ENCODE results near the gene IGF2BP2.

IGF2BP2 gene

GRCh38 chr3:185657691-185658503 is 166.9 kb downstream of the IGF2BP2 start:
- TF ChIP-seq TCF12 (IDR thresholded peaks at IDR 0.05; ENCODE audit: low read depth), result no peak
- TF ChIP-seq REST (IDR thresholded peaks at IDR 0.05; ENCODE audit: low read depth), result no peak

- TF ChIP-seq EP300 (IDR thresholded peaks at IDR 0.05; ENCODE audit: borderline replicate concordance), result no peak
- no peak for TF ChIP-seq TCF12 (IDR thresholded peaks at IDR 0.05; ENCODE audit: low read depth)
- no peak for TF ChIP-seq CREB1 (IDR thresholded peaks at IDR 0.05; ENCODE audit: low read depth)
- no peak for TF ChIP-seq NFIC (IDR thresholded peaks at IDR 0.05)
- no peak for TF ChIP-seq TAF1 (IDR thresholded peaks at IDR 0.05; ENCODE audit: low read depth)
- no peak for TF ChIP-seq YY1 (IDR thresholded peaks at IDR 0.05; ENCODE audit: low read depth)
- TF ChIP-seq CEBPB (IDR thresholded peaks at IDR 0.05), result no peak
- no peak for TF ChIP-seq REST (IDR thresholded peaks at IDR 0.05; ENCODE audit: low read depth)
- no peak for TF ChIP-seq ZBTB7A (IDR thresholded peaks at IDR 0.05; ENCODE audit: low read depth)
- TF ChIP-seq TEAD4 (IDR thresholded peaks at IDR 0.05), result no peak
- TF ChIP-seq MAX (IDR thresholded peaks at IDR 0.05), result no peak
- TF ChIP-seq FOXM1 (IDR thresholded peaks at IDR 0.05; ENCODE audit: borderline replicate concordance, low read depth), result no peak
- no peak for TF ChIP-seq EGR1 (IDR thresholded peaks at IDR 0.05)
- TF ChIP-seq USF1 (IDR thresholded peaks at IDR 0.05), result no peak
- no peak for TF ChIP-seq RAD21 (IDR thresholded peaks at IDR 0.05; ENCODE audit: low read depth)
These were observed 167.6 kb downstream of the IGF2BP2 start for GRCh38 chr3:185657211-185657610.

- TF ChIP-seq FOXM1 (IDR thresholded peaks at IDR 0.05; ENCODE audit: borderline replicate concordance, low read depth), result no peak
- TF ChIP-seq REST (IDR thresholded peaks at IDR 0.05; ENCODE audit: low read depth), result no peak
- no peak for TF ChIP-seq MAX (IDR thresholded peaks at IDR 0.05)
- TF ChIP-seq TCF12 (IDR thresholded peaks at IDR 0.05; ENCODE audit: low read depth), result no peak
- TF ChIP-seq CEBPB (IDR thresholded peaks at IDR 0.05), result no peak
- TF ChIP-seq EP300 (IDR thresholded peaks at IDR 0.05; ENCODE audit: borderline replicate concordance), result no peak
- no peak for TF ChIP-seq YY1 (IDR thresholded peaks at IDR 0.05; ENCODE audit: low read depth)
- no peak for TF ChIP-seq TEAD4 (IDR thresholded peaks at IDR 0.05)
- no peak for TF ChIP-seq RAD21 (IDR thresholded peaks at IDR 0.05; ENCODE audit: low read depth)
- TF ChIP-seq ZBTB7A (IDR thresholded peaks at IDR 0.05; ENCODE audit: low read depth), result no peak
- TF ChIP-seq CREB1 (IDR thresholded peaks at IDR 0.05; ENCODE audit: low read depth), result no peak
- no peak for TF ChIP-seq NFIC (IDR thresholded peaks at IDR 0.05)
- no peak for TF ChIP-seq EGR1 (IDR thresholded peaks at IDR 0.05)
These were observed 168.5 kb downstream of the IGF2BP2 start for GRCh38 chr3:185656321-185656840.

- TF ChIP-seq CEBPB (IDR thresholded peaks at IDR 0.05) (no peak), REST (IDR thresholded peaks at IDR 0.05; ENCODE audit: low read depth) (no peak), YY1 (IDR thresholded peaks at IDR 0.05; ENCODE audit: low read depth) (no peak), MAX (IDR thresholded peaks at IDR 0.05) (no peak), USF1 (IDR thresholded peaks at IDR 0.05) (no peak), EP300 (IDR thresholded peaks at IDR 0.05; ENCODE audit: borderline replicate concordance) (no peak), EGR1 (IDR thresholded peaks at IDR 0.05) (no peak)
These were observed 169.2 kb downstream of the IGF2BP2 start for GRCh38 chr3:185655426-185656320.

Data from Ishikawa (cell line).